Measurements from ENCODE around the gene ATAD3C.
"Not testable (repeated sequence)": the region's sequence is repeated elsewhere in the genome, so short reads cannot be mapped to it uniquely, and the experiment has no call there.

ATAD3C gene

DNA sequence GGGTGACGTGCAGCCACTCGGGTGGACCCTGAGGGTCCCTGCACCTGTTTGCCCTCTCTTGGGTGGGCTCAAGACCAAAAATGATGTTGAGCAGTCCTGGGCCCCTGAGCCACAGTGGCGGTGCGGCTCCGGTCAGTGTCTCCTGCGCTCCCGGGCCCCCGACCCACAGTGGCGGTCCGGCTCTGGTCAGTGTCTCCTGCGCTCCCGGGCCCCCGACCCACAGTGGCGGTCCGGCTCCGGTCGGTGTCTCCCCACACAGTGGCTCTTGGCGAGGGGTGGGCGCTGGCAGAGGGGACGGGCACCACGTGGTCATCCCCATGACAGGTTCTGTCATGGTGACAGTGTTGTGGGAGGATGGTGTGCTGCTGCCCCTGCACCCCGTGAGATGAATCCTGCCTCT is 44.8 kb downstream of the ATAD3C start:
- not testable (repeated sequence) for DNase-seq

DNA sequence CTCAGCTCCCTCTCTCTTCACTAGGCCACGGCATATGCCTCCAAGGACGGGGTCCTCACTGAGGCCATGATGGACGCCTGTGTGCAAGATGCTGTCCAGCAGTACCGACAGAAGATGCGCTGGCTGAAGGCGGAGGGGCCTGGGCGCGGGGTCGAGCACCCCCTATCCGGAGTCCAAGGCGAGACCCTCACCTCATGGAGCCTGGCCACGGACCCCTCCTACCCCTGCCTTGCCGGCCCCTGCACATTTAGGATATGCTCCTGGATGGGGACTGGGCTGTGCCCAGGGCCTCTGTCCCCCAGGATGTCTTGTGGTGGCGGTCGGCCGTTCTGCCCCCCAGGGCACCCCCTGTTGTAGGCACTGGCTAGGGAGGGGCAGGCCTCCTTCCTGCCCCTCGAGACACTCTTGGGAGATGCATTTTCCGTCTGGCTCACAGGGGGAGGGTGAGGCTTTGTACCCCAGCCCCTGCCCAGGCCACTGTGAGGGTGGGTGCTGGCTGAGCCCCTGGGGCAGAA is 46.0 kb downstream of the ATAD3C start:
- not testable (repeated sequence) for DNase-seq

DNA sequence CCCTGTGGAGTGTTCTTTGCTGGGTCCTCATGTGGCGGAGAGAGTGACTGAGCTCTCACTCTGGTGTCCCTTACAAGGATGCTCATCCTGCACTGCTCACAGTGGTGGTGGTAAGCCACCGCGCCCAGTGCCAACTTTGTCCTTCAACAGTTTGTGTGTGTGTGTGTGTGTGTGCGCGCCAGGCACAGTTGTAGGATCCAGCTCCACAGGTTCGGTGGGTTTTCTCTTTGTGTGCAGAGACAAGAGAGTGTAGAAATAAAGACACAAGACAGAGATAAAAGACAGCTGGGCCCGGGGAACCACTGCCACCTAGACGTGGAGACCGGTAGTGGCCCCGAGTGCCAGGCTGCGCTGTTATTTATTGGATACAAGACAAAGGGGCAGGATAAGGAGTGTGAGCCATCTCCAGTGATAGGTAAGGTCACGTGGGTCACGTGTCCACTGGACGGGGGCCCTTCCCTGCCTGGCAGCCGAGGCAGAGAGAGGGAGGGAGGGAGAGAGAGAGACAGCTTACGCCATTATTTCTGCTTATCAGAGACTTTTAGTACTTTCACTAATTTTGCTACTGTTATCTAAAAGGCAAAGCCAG is 55.4 kb downstream of the ATAD3C start:
- peak in 37 of 51 donors; percentile 1 to 65 (median 35) for DNase-seq

DNA sequence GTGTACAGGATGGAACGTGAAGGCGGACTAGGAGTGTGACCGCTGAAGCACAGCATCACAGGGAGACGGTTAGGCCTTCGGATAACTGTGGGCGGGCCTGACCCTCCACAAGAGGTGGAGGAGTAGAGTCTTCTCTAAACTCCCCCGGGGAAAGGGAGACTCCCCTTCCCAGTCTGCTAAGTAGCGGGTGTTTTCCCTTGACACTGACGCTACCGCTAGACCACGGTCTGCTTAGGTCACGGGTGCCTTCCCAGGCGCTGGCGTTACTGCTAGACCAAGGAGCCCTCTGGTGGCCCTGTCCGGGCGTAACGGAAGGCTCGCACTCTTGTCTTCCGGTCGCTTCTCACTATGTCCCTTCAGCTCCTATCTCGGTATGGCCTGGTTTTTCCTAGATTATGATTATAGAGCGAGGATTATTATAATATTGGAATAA is 55.9 kb downstream of the ATAD3C start:
- peak in 26 of 51 donors; percentile 0 to 61 (median 24) for DNase-seq

DNA sequence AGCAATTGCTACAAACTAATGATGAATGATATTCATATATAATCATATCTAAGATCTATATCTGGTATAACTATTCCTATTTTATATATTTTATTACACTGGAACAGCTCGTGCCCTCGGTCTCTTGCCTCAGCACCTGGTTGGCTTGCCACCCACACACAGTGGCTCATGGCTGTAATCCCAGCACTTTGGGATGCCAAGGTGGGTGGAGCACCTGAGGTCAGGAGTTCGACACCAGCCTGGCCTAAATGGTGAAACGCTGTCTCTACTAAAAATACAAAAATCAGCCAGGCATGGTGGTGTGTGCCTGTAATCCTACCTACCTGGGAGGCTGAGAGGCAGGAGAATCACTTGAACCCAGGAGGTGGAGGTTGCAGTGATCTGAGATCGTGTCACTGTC is 56.3 kb downstream of the ATAD3C start:
- DNase-seq: peak in 1 of 51 donors; percentile 19

DNA sequence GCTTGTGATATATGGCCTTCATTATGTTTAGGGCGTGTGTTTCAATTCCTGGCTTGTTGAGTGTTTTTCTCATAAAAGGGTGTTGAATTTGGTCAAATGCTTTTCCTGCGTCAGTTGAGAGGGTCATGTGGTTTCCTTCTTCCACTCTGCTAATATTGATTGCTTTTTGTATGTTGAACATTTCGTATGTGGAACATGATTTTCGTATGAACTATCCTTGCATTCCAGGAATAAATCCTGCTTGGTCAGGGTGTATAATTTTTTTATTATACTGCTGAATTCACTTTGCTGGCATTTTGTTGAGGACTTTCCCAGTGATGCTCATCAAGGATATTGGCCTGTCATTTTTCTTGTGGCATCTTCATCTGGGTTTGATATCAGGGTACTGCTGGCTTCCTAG is 57.8 kb downstream of the ATAD3C start:
- DNase-seq: no peak

DNA sequence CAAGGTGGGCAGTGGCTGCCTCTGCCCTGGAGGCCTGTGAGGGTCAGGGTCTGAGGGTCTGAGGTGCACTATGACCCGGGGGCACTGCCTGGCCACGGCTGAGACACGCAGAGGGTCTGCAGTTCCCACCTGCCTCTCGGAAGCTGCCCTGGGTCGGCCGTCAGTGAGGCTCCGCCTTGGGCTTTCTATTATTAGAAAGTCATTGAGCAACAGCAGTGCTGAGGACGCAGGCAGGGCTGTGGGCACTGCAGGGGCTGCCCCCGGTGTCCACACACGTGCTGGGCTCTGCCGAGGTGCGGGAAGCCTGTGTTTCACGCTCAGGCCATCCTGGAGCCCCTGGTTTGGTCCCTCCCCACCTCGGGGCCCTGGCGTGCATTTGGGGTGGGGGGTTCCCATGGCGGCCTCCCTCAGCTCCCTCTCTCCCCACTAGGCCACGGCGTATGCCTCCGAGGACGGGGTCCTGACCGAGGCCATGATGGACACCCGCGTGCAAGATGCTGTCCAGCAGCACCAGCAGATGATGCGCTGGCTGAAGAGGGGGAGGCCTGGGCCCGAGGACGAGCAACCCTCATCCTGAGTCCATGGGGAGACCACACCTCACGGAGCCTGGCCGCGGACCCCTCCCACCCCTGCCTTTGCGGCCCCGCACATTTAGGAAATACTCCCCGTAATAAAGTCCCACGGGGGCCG is 59.4 kb downstream of the ATAD3C start:
- not testable (repeated sequence) for DNase-seq

DNA sequence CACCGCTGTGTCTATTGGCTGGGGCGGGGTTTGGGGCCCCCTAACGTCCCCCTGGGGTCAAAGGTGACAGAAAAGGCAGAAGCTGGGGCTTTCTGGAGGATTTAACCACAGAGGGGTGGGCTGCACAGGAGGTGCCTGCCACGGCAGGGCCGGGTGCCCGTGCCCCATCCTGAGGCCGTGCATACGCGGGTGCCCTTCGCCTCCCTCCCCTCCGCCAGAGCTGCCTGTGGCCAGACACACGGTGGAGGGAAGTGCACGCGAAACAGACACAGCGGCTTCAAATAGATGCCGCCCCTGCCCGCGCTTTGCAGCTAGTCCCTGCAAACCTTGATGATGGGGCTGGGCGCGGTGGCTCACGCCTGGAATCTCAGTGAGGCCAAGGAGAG is 60.0 kb downstream of the ATAD3C start:
- DNase-seq: not testable (repeated sequence)

DNA sequence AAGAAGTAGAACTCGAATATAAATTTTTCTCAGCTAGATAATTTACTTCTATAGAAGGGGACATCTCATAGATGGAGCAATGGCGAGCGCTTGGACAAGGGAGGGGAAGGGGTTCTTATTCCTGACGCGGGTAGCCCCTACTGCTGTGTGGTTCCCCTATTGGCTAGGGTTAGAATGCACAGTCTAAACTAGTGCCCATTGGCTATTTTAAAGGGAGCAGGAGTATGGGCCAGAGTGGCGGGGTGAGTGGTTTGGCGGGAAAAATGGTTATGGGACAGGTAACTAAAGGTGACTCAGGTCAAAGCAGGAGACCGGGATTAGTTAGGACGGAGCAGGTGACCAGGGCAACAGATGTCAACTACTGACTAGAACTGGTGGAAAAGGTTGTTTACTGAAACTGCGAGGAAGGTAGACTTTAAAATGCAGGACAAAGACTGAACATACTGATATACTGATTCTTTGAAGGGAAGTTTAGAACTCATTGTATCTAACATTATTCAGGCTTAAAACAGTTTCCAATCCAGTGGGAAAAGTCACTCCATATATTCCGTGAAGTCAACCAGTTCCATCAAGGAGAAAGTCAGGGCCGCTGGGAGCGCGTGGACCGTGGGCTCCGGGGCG is 61.5 kb downstream of the ATAD3C start:
- DNase-seq: no peak

DNA sequence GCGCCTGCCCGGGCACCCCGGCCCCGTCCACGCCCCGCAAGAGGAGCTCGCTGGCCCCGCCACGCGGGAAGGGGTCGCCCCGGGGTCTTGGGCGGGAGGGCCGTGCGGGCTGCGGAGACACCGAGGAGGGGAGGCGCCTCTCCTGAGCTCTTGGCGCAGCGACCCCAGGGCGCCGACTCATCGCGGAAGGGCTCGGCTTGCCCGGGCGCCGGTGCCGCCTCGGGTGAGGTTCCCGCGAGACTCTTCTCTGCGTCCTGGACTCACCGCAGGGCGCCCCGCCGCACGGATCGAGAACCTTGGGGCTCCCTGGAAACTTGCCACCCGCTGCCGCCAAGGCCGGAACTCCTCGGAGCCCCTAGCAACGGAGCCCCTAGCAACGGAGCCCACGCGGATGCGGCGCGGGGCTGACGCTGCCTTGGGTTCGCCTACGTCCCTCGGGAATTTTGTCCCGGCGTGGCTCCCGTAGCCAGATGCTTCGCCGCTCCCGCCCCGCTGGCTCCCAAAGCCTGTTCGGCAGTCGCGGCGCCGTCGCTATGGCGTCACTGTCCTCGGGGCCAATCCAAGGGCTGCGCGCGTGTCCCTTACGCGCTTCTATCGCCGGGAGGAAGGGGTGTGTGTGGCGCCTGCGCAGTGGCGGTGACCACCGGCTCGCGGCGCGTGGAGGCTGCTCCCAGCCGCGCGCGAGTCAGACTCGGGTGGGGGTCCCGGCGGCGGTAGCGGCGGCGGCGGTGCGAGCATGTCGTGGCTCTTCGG is 62.2 kb downstream of the ATAD3C start, which contains the start of gene ATAD3A:
Gene ATAD3A (plus strand): TSS at position 630 of the 753 bp plus-strand sequence. CDS start 107 bp downstream, at position 737.
- peak; percentile 64 to 99 (median 96) for DNase-seq

DNA sequence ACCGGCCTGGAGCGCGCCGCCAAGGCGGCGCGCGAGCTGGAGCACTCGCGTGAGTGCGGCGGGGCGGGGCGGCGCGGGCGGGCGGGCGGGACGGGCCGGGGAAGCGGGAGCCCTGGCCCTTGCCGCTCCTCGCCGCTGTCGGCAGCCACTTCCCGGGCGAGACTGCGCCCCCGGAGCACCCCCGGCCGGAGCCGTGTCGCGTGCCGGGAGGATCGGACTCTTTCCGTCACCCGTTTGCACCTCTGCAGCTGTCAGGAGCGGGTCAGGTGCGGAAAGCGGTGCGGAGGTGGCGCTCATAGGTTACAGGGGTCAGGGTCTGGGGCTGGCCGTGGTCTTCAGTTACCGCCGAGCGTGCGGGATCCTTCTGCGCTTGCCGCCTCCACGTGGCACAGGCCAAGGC is 62.9 kb downstream of the ATAD3C start:
- DNase-seq: not testable (repeated sequence)

DNA sequence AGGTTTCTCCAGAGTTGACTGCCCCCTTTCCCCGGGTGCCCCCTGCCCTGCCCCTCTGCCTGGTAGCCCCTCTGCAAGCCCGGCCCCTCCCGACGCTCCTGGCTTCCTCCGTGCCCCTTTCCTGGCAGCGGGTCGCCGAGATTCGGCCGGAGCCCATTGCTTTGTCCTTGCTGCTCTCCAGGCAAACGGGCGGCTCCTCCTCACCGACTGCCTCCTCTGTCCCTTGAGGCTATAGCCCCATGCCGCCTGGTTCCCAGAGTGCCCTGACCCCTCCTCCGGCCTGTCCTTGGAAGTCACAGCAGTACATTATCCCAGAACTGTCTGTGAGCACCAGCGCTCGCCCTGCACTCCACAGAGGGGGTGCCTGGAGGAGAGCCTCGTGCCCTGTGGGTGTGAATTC is 64.2 kb downstream of the ATAD3C start:
- not testable (repeated sequence) for DNase-seq

DNA sequence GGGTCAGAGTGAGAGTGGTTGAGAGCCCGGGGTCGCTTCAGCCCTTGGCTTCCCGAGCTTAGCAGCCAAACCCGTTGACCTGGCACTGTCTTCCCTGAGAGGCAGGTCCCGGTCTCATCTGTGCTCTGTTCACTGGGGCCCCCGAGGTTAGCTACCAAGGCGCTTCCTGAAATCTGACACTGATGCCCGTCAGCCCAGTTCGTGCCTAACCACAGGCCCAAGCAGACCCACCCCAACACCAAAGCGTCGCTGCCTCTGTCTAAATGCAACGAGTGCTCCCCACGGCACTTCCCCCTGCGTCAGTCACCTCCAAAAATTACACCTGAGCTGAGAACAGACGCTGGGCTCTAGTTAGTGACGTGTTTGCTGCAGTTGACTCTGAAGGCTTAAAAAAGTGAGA is 64.9 kb downstream of the ATAD3C start:
- DNase-seq: not testable (repeated sequence)

DNA sequence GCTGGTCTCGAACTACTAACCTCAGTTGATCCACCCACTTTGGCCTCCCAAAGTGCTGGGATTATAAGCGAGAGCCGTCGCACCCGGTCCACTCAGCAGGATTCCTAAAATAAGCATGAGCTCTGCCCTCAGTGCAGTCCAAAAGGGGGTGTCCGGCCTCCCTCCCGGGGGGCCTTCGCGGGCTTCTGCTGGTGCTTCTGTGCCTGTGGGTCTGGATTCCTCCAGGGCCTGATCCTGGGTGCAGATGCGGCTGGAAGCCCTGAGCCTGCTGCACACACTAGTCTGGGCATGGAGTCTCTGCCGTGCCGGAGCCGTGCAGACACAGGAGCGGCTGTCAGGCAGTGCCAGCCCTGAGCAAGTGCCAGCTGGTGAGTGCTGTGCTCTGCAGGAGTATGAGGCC is 67.4 kb downstream of the ATAD3C start:
- DNase-seq: not testable (repeated sequence)

DNA sequence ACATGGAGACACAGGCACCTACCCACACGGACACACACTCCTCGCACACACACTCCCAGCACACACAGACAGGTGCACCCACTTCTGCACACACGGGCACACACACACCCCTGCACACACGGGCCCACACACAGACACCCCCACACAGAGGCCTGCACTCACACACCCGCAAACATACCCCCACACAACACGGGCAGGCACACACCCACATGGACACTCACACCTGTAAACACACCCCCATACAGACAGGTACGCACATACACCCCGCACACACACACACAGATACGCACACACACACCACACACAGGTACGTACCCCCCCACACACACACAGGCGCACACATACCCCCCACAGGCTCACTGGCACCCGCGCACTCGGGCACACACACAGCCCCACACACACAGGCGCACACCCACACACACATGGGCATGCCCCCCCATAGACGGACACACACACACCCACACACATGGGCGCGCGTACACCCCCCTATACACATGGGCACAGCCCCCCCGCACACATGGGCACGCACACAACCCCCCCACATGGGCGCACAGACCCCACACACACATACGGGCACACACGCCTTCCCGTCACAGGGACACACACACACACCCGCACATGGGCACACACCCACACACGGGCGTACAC is 68.6 kb downstream of the ATAD3C start:
- no peak for DNase-seq

DNA sequence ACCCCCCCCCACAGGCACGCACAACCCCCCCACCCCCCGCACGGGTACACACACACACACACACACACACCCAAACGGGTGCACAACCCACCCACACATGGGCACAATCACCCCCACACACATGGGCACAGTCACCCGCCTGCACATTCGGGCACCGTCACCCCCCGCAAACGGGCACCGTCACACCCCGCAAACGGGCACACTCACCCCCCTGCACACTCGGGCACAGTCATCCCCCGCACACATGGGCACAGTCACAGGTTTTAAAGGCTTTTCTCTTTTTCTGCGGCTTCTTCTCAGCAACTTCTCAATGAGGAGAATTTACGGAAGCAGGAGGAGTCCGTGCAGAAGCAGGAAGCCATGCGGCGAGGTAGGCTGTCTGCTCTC is 69.1 kb downstream of the ATAD3C start:
- not testable (repeated sequence) for DNase-seq

Measured in hypothalamus (tissue), 51 donors.